AG10803 (cell line): ENCODE measurements around the gene FOXJ2.
"Not testable (repeated sequence)": the region's sequence is repeated elsewhere in the genome, so short reads cannot be mapped to it uniquely, and the experiment has no call there.

ENCODE experiments used
- DNase-seq: peaks from one replicate; pipeline ENCODE4 v3.0.0; 2010; ENCODE audit warnings: low read depth
- H3K4me3 ChIP-seq: 2 replicates; pipeline ENCODE4 v1.5.1; 2011; ENCODE audit warnings: mild to moderate bottlenecking, low read length, control low read depth
- TF ChIP-seq, protein P1 (sequence below): conservative IDR thresholded peaks from 2 replicates; pipeline ENCODE4 v1.5.1; 2011; ENCODE audit warnings: mild to moderate bottlenecking, low read length, control low read depth, inconsistent platforms

Gene FOXJ2

DNA sequence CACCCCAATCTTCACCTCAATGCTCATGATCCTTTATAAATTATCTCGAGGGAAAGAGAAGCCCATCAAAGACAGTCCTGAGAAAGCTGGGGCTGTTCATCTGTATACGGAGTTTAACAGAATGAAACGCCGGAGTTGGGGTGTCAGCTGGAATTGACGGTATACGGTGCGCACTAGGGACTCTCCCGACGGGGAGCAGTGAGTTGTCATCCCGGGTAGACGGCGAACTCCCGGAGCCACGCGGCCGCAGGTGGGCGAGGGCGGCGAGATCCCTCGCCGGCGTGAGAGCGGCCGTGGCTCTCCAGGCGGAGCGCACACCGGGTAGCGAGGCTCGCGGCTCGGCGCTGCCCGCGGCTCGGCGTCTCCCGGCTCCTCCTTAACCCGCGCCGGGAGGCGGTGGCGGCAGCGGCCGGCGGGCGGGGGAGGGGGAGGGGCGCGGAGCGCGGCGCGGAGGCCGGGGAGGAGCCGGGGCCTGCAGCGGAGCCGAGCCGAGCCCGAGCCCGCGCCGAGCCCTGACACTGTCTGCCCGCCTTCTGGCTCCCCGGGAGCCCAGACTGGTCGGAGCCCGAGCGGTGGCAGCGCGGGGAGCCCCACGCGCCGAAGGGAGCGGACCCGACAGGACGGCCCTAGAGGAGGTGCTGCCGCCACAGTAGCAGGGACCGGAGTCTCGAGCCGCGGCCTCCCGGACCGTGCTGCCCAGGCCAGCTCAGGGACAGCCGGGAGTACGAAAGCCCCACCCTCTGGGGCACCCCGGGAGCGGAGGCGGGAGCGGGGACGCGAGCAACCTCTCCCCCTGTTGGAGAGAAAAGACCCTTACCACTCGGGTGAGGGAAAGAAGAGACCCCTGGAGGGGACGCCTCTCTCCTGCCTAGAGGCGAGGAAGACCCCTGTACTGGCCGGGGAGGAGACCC, at the start of gene FOXJ2:
FOXJ2 (plus strand) TSS at position 475 of the 911 bp plus-strand sequence. CDS start 7,117 bp downstream, outside the sequence.
- H3K4me3 ChIP-seq: peak within 1 kb of the TSS; percentile 89
- DNase-seq: peak; percentile 64
- TF ChIP-seq, protein P1, sequence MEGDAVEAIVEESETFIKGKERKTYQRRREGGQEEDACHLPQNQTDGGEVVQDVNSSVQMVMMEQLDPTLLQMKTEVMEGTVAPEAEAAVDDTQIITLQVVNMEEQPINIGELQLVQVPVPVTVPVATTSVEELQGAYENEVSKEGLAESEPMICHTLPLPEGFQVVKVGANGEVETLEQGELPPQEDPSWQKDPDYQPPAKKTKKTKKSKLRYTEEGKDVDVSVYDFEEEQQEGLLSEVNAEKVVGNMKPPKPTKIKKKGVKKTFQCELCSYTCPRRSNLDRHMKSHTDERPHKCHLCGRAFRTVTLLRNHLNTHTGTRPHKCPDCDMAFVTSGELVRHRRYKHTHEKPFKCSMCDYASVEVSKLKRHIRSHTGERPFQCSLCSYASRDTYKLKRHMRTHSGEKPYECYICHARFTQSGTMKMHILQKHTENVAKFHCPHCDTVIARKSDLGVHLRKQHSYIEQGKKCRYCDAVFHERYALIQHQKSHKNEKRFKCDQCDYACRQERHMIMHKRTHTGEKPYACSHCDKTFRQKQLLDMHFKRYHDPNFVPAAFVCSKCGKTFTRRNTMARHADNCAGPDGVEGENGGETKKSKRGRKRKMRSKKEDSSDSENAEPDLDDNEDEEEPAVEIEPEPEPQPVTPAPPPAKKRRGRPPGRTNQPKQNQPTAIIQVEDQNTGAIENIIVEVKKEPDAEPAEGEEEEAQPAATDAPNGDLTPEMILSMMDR: no peak

DNA sequence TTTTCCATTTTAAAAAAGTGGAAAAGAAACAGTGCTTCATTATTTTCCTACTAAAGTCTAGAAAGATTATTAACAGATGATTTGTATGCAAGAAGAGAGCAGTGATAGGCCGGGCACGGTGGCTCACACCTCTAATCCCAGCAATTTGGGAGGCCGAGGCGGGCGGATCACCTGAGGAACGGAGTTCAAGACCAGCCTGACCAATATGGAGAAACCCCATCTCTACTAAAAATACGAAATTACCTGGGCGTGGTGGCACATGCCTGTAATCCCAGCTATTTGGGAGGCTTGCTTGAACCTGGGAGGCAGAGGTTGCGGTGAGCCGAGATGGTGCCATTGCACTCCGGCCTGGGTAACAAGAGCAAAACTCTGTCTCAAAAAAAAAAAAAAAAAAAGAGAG, 49.5 kb upstream of the FOXJ2 start:
- not testable (repeated sequence) for DNase-seq, H3K4me3 ChIP-seq

DNA sequence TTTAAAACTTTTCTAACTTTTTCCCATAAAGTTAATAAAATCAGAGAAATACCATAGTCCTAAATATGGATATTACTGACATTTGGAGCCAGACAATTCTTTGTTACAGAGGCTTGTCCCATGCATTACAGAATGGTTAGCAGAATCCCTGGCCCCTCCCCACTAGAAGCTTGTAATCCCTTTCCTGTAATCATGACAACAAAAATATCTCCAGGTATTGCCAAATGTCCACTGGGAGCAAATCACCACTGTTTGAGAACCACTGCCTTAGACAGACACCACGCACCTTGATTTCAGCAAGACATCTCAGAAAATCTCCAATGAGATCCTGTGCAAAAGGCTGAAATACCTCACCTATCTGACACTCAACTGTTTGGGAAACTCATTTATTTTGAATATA, 49.1 kb upstream of the FOXJ2 start:
- DNase-seq: not testable (repeated sequence)

DNA sequence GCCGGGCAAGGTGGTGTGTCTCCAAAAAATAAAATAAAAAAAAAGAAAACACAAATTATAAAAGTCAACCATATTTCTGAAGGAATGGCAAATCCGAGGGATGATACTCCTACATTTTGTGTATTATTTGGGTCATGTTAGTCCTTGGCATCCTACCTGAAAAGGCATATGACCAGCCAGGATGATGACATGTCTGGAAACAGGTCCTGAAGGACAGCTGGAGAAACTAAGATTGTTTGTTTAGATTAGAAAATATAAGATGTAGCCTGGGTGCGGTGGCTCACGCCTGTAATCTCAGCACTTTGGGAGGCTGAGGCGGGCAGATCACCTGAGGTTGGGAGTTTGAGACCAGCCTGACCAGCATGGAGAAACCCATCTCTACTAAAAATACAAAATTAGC, 47.6 kb upstream of the FOXJ2 start:
- TF ChIP-seq, protein P1: no peak
- H3K4me3 ChIP-seq: no peak overlapping the region
- DNase-seq: no peak

More for the DNA sequence above, 49.1 kb upstream of the FOXJ2 start:
- not testable (repeated sequence) for H3K4me3 ChIP-seq

DNA sequence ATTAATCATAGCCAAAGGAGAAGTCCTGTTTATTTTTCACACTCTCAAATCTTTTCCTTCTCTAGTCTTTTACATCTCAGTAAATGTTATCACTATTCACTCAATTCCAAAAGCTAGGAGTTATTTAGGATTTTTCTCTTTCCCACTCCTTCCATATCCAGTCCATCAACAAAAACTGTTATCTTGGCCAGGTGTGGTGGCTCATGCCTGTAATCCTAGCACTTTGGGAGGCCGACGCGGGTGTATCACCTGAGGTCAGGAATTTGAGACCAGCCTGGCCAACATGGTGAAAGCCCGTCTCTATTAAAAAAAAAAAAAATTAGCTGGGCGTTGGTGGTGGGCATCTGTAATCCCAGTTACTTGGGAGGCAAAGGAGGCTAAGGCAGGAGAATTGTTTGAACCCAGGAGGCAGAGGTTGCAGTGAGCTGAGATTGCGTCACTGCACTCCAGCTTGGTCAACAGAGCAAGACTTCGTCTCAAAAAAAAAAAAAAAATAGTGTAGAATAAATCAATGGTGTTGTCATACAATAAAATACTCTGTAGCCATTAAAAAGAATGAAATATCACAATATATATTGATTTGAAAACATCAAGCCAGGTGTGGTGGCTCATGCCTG, 46.6 kb upstream of the FOXJ2 start:
- TF ChIP-seq, protein P1: no peak
- no peak overlapping the region for H3K4me3 ChIP-seq
- DNase-seq: no peak

DNA sequence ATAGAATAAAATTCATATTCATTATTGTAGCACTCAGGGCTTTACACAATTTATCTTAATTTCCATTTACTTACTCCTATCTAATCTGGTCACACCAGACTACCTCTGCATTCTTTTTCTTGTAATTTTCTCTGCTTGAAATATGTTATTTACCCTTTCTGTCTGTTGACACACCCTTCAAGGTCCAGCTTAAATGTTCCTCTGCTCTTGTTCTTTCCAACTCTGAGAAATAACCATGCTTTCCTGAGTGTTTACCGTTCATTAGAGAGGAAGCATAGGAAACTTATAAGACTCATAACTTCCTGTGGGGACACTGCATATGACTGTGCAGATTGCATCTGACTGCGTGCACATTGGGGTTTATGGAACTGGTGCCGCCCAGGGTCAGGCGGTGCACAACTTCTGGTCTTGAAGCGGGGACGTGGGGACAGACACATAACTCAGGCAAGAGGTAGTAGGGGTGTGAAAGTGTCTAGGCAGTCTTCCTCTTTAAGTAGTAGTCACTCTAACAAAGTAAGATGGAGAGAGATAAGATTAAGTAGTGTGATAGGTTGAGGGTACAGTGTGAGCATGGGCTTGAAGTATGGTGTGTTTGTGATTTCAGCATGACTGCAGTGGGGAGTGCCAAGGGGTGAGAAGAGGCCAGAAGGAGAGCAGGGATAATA, 42.6 kb upstream of the FOXJ2 start:
- TF ChIP-seq, protein P1: no peak
- DNase-seq: no peak
- H3K4me3 ChIP-seq: no peak overlapping the region

DNA sequence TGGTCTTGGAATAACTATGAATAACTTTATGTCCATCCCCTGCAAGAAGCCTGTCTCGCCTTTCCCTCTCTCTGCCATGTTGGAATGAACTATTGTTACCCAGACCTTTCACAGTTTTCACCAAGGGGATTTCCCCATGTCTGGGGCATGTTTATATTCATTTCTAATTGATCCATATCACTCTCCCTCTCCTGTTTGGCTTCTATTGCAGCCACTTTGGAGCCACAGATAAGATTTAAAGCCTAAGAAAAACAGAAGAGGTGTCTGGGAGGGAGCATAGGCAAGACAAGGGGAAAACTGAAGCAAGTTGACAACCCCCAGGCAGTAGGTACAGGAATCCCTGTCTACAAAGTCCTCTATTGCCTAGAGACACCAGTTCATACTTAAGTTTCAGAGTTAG, 41.0 kb upstream of the FOXJ2 start:
- TF ChIP-seq, protein P1: no peak
- no peak for DNase-seq
- no peak overlapping the region for H3K4me3 ChIP-seq
